Tibial nerve (tissue), 4 donors: ENCODE data around the gene SLIT3. TPM values are rescaled to one million over a fixed set of nuclear protein-coding genes. Genes with fewer than 3 reads are reported as not detected.

Experiments
- DNase-seq, 2 donors: peaks; one replicate each; pipeline ENCODE4 v3.0.0-alpha.2; 2019; ENCODE audit warnings: low spot score in 2 of 2
- H3K27ac ChIP-seq, 4 donors: fragments of 200-600 bp; sonication (generic) in 3 of 4; one replicate each; pipeline ENCODE4 v1.5.1; 2017 to 2019; ENCODE audit warnings: mild to moderate bottlenecking in 1 of 4
- H3K27me3 ChIP-seq, 2 donors: fragments of 200-600 bp; sonication (generic) in 1 of 2; one replicate each; pipeline versions ENCODE4 v1.5.1 to v1.6.0; 2017 to 2019
- H3K36me3 ChIP-seq, 3 donors: fragments of 200-600 bp; sonication (generic); one replicate each; pipeline ENCODE4 v1.5.1; 2018 to 2019
- H3K4me1 ChIP-seq, 4 donors: fragments of 200-600 bp; sonication (generic) in 3 of 4; one replicate each; pipeline ENCODE4 v1.5.1; 2017 to 2019
- H3K4me3 ChIP-seq, 4 donors: fragments of 200-600 bp; sonication (generic) in 3 of 4; one replicate each; pipeline ENCODE4 v1.5.1; 2017 to 2019; ENCODE audit warnings: mild to moderate bottlenecking in 1 of 4, moderate library complexity in 1 of 4
- H3K9me3 ChIP-seq, 4 donors: fragments of 200-600 bp; sonication (generic) in 3 of 4; one replicate each; pipeline ENCODE4 v1.5.1; 2017 to 2019
- EP300 ChIP-seq, 2 donors: sonication (generic); formaldehyde crosslinking; IDR thresholded peaks; one replicate each; pipeline ENCODE4 v1.6.1; 2017; ENCODE audit warnings: antibody characterized with exemption in 2 of 2, mild to moderate bottlenecking in 1 of 2
- POLR2A ChIP-seq, 2 donors: fragments of 450-650 bp; IDR thresholded peaks; one replicate each; pipeline ENCODE4 v1.6.1; 2017; ENCODE audit warnings: antibody characterized with exemption in 2 of 2, mild to moderate bottlenecking in 2 of 2, moderate library complexity in 2 of 2
- WGBS, 2 donors: methylation state at CpG; one replicate each; pipeline ENCODE4 v1.1.5; 2018; 5-methylcytosine and 5-hydroxymethylcytosine counted together
- total RNA-seq, 4 donors: library from RNA; depleted of rRNA; stranded (reverse); fragments of >200 nt; gene quantifications; one replicate each; pipeline ENCODE4 v1.1.0, GENCODE V29; 2016
- TF ChIP-seq, protein P1 (sequence below), 5 experiments: fragments of 200-600 bp in 3 of 5; fragments of 450-650 bp in 2 of 5; sonication (generic) in 3 of 5; IDR thresholded peaks; one replicate each; pipeline ENCODE4 v1.5.1; 2016 to 2019; ENCODE audit warnings: antibody characterized with exemption in 5 of 5, mild to moderate bottlenecking in 3 of 5, moderate library complexity in 2 of 5

SLIT3 gene
- total RNA-seq, 4 donors from 2014 or later, result 16.6 to 39.0 (median 20.2) TPM

- Histone ChIP-seq H3K4me1 (peaks cover 0 to 8% (median 0%) of the 10 kb centered on the region in 4 donors), H3K4me3 (no peak overlapping the region), H3K27ac (no peak overlapping the region), H3K9me3 (no peaks in the 10 kb centered on the region), H3K36me3 (no peaks in the 10 kb centered on the region), H3K27me3 (no peaks in the 10 kb centered on the region)
- no peak for DNase-seq
- 74 to 75% methylated on average over 7 of the region's 7 CpGs for WGBS, 2 donors
- TF ChIP-seq, protein P1, sequence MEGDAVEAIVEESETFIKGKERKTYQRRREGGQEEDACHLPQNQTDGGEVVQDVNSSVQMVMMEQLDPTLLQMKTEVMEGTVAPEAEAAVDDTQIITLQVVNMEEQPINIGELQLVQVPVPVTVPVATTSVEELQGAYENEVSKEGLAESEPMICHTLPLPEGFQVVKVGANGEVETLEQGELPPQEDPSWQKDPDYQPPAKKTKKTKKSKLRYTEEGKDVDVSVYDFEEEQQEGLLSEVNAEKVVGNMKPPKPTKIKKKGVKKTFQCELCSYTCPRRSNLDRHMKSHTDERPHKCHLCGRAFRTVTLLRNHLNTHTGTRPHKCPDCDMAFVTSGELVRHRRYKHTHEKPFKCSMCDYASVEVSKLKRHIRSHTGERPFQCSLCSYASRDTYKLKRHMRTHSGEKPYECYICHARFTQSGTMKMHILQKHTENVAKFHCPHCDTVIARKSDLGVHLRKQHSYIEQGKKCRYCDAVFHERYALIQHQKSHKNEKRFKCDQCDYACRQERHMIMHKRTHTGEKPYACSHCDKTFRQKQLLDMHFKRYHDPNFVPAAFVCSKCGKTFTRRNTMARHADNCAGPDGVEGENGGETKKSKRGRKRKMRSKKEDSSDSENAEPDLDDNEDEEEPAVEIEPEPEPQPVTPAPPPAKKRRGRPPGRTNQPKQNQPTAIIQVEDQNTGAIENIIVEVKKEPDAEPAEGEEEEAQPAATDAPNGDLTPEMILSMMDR (IDR thresholded peaks at IDR 0.05), result no peak
- no peak for TF ChIP-seq EP300 (IDR thresholded peaks at IDR 0.05)
- TF ChIP-seq POLR2A (IDR thresholded peaks at IDR 0.05), result no peak
These were observed 457.5 kb downstream of the SLIT3 start for GRCh38 chr5:168843277-168844015.

- no peak overlapping the region for H3K4me3 ChIP-seq
- DNase-seq, result no peak
- no peaks in the 10 kb centered on the region for H3K36me3 ChIP-seq
- no peak for TF ChIP-seq EP300 (IDR thresholded peaks at IDR 0.05)
- TF ChIP-seq POLR2A (IDR thresholded peaks at IDR 0.05), result no peak
- TF ChIP-seq, protein P1 (IDR thresholded peaks at IDR 0.05), result no peak
- H3K27ac ChIP-seq, result no peak overlapping the region
- H3K4me1 ChIP-seq, result peaks cover 0 to 8% (median 0%) of the 10 kb centered on the region in 4 donors
- WGBS, 2 donors, result 86 to 91% methylated on average over 9 of the region's 9 CpGs
- no peaks in the 10 kb centered on the region for H3K9me3 ChIP-seq
- H3K27me3 ChIP-seq, result no peaks in the 10 kb centered on the region
These were observed 458.3 kb downstream of the SLIT3 start for GRCh38 chr5:168842571-168843205.

GRCh38 chr5:168837852-168838251 lies 463.1 kb downstream of the SLIT3 start:
- Histone ChIP-seq H3K36me3 (no peaks in the 10 kb centered on the region), H3K9me3 (no peaks in the 10 kb centered on the region), H3K4me1 (no peaks in the 10 kb centered on the region), H3K4me3 (no peak overlapping the region), H3K27me3 (no peaks in the 10 kb centered on the region), H3K27ac (no peak overlapping the region)
- WGBS, 2 donors, result 68 to 80% methylated on average over 3 of the region's 3 CpGs
- no peak for DNase-seq
- TF ChIP-seq EP300 (IDR thresholded peaks at IDR 0.05), result no peak
- TF ChIP-seq, protein P1 (IDR thresholded peaks at IDR 0.05), result no peak

- Histone ChIP-seq H3K9me3 (no peaks in the 10 kb centered on the region), H3K36me3 (no peaks in the 10 kb centered on the region), H3K27me3 (no peaks in the 10 kb centered on the region), H3K4me1 (no peaks in the 10 kb centered on the region), H3K27ac (no peak overlapping the region), H3K4me3 (no peak overlapping the region)
- 70 to 75% methylated on average over 7 of the region's 7 CpGs for WGBS, 2 donors
- TF ChIP-seq, protein P1 (IDR thresholded peaks at IDR 0.05), result no peak
- DNase-seq, result no peak
These were observed 464.2 kb downstream of the SLIT3 start for GRCh38 chr5:168836603-168837231.

DNA sequence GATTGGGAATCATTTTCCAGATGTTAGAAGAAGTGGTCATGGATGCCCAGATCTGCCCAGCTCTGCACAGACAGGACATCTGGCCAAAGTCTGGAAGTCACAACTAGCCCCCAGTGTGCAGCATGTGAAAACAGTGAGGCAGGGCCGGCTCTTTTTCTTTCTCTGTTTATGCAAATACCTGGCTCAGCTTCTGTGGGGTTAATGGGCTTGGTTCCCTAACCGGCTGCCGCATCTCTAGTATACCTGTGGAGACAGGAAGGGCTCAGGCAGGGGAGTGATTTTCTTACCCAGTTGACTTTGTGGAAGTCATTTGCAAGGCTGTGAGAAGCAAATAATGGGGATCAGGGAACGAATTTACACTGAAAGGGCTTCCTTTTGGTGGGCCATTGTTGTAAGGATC lies 467.0 kb downstream of the SLIT3 start:
- Histone ChIP-seq H3K27me3 (no peaks in the 10 kb centered on the region), H3K36me3 (no peaks in the 10 kb centered on the region), H3K4me3 (no peak overlapping the region), H3K27ac (no peak overlapping the region), H3K9me3 (no peaks in the 10 kb centered on the region), H3K4me1 (no peaks in the 10 kb centered on the region)
- TF ChIP-seq POLR2A (IDR thresholded peaks at IDR 0.05) (no peak), EP300 (IDR thresholded peaks at IDR 0.05) (no peak)
- TF ChIP-seq, protein P1 (IDR thresholded peaks at IDR 0.05), result no peak
- 73 to 82% methylated on average over 4 of the region's 4 CpGs for WGBS, 2 donors
- DNase-seq, result no peak
